Neuronal stem cell (in vitro differentiated cells): ENCODE measurements around the gene HDAC4.

Experiments used
- DNase-seq: peaks from one replicate; pipeline ENCODE4 v3.0.0-alpha.2; 2013; ENCODE audit warnings: low spot score
- H2AFZ ChIP-seq: one replicate; pipeline ENCODE4 v1.6.1; 2013; ENCODE audit warnings: mild to moderate bottlenecking, low read length, inconsistent platforms
- H2AK5ac ChIP-seq: 2 replicates; pipeline ENCODE4 v1.6.1; 2013; ENCODE audit warnings: low read depth, mild to moderate bottlenecking, inconsistent platforms, low read length, moderate library complexity, mixed read lengths
- H2BK120ac ChIP-seq: 2 replicates; pipeline ENCODE4 v1.6.1; 2013; ENCODE audit warnings: low read depth, mild to moderate bottlenecking, inconsistent platforms, low read length, moderate library complexity, mixed read lengths
- H2BK12ac ChIP-seq: one replicate; pipeline ENCODE4 v1.6.1; 2013; ENCODE audit warnings: low read length, inconsistent platforms
- H2BK15ac ChIP-seq: 2 replicates; pipeline ENCODE4 v1.6.1; 2013; ENCODE audit warnings: mild to moderate bottlenecking, low read length, inconsistent platforms, mixed read lengths
- H2BK5ac ChIP-seq: one replicate; pipeline ENCODE4 v1.6.1; 2013; ENCODE audit warnings: inconsistent platforms, mild to moderate bottlenecking, low read length, moderate library complexity
- H3K14ac ChIP-seq: one replicate; pipeline ENCODE4 v1.6.1; 2013; ENCODE audit warnings: low read length, inconsistent platforms
- H3K18ac ChIP-seq: 2 replicates; pipeline ENCODE4 v1.6.1; 2013; ENCODE audit warnings: low read length, inconsistent platforms
- H3K23ac ChIP-seq: 2 replicates; pipeline ENCODE4 v1.6.1; 2013; ENCODE audit warnings: low read depth, mild to moderate bottlenecking, mixed read lengths, low read length, inconsistent platforms; ENCODE audit not compliant: poor library complexity
- H3K27ac ChIP-seq: replicated peaks from 3 replicates; pipeline ENCODE4 v1.5.1; 2013; ENCODE audit warnings: low read length, inconsistent platforms
- H3K27me3 ChIP-seq, 3 experiments: 2 replicates each; pipeline ENCODE4 v1.6.1; 2013; ENCODE audit warnings: low read length in 3 of 3, mild to moderate bottlenecking in 2 of 3, inconsistent platforms in 1 of 3, low read depth in 1 of 3, mixed read lengths in 1 of 3, moderate library complexity in 1 of 3; ENCODE audit not compliant: control insufficient read depth in 3 of 3, insufficient read depth in 3 of 3
- H3K36me3 ChIP-seq, 2 donors: replicated peaks in 1 of 2; 2 replicates each; pipeline ENCODE4 v1.6.1; 2013; ENCODE audit warnings: low read length in 2 of 2; ENCODE audit not compliant: control insufficient read depth in 2 of 2, insufficient read depth in 2 of 2
- H3K4ac ChIP-seq: 2 replicates; pipeline ENCODE4 v1.6.1; 2013; ENCODE audit warnings: inconsistent platforms, mild to moderate bottlenecking, low read length, moderate library complexity
- H3K4me1 ChIP-seq, 2 donors: 1 replicate in 1 of 2; 2 replicates in 1 of 2; pipeline ENCODE4 v1.6.1; 2013; ENCODE audit warnings: low read length in 2 of 2, low read depth in 1 of 2; ENCODE audit not compliant: control insufficient read depth in 2 of 2, insufficient read depth in 1 of 2
- H3K4me2 ChIP-seq: one replicate; pipeline ENCODE4 v1.6.1; 2013; ENCODE audit warnings: mild to moderate bottlenecking, low read length, inconsistent platforms; ENCODE audit not compliant: insufficient read depth, poor library complexity, severe bottlenecking
- H3K4me3 ChIP-seq, 2 donors: 2 replicates each; pipeline ENCODE4 v1.5.1; 2013; ENCODE audit warnings: low read length in 2 of 2, mild to moderate bottlenecking in 2 of 2, inconsistent platforms in 1 of 2, moderate library complexity in 1 of 2
- H3K79me1 ChIP-seq: one replicate; pipeline ENCODE4 v1.6.1; 2013; ENCODE audit warnings: low read depth, mild to moderate bottlenecking, inconsistent platforms, low read length, moderate library complexity
- H3K9ac ChIP-seq: one replicate; pipeline ENCODE4 v1.6.1; 2013; ENCODE audit warnings: mild to moderate bottlenecking, low read depth, low read length, inconsistent platforms; ENCODE audit not compliant: poor library complexity
- H3K9me3 ChIP-seq, 2 donors: replicated peaks in 1 of 2; 2 replicates each; pipeline versions ENCODE3 to v1.6.1; 2013; ENCODE audit warnings: low read length in 2 of 2, mild to moderate bottlenecking in 2 of 2, inconsistent platforms in 1 of 2, low read depth in 1 of 2, mixed read lengths in 1 of 2, moderate library complexity in 1 of 2; ENCODE audit not compliant: control insufficient read depth in 2 of 2, insufficient read depth in 1 of 2
- H4K8ac ChIP-seq: one replicate; pipeline ENCODE4 v1.6.1; 2013; ENCODE audit warnings: low read depth, mild to moderate bottlenecking, inconsistent platforms, low read length, moderate library complexity
- H4K91ac ChIP-seq: one replicate; pipeline ENCODE4 v1.6.1; 2013; ENCODE audit warnings: low read length, low read depth, mild to moderate bottlenecking, inconsistent platforms; ENCODE audit not compliant: poor library complexity
- WGBS, 2 donors: extraction: QIAGEN DNeasy Blood & Tissue Kit; methylation state at CpG; one replicate each; pipeline ENCODE4 v1.1.7; 2013; ENCODE audit warnings: missing lambda C conversion rate in 2 of 2, mixed read lengths in 1 of 2; ENCODE audit not compliant: insufficient read length in 2 of 2, insufficient replicate concordance in 1 of 2; ENCODE audit errors: extremely low coverage in 2 of 2; 5-methylcytosine and 5-hydroxymethylcytosine counted together

Gene HDAC4

GRCh38 chr2:239077260-239077659 is 323.6 kb downstream of the HDAC4 start:
- Histone ChIP-seq H2BK15ac (no peak overlapping the region), H3K4me2 (no peak overlapping the region), H3K27ac (no peak overlapping the region), H2BK12ac (no peak overlapping the region), H3K18ac (no peak overlapping the region), H3K23ac (peak overlapping the region; percentile 3), H3K27me3 (no peaks in the 10 kb centered on the region), H3K9me3 (peaks cover 0 to 3% of the 10 kb centered on the region in 2 donors), H2AK5ac (no peak overlapping the region), H3K9ac (no peak overlapping the region), H4K8ac (no peak overlapping the region), H3K36me3 (peaks cover 16 to 48% of the 10 kb centered on the region in 2 donors), H3K4ac (no peak overlapping the region), H3K4me3 (no peak overlapping the region), H4K91ac (no peak overlapping the region), H3K14ac (no peak overlapping the region), H2BK5ac (no peak overlapping the region), H2BK120ac (no peak overlapping the region), H3K4me1 (no peaks in the 10 kb centered on the region), H2AFZ (no peak overlapping the region), H3K79me1 (no peaks in the 10 kb centered on the region)
- DNase-seq = no peak
- no CpG with 5 or more reads among the region's 15 CpGs for WGBS, 2 donors

- Histone ChIP-seq H3K23ac (no peak overlapping the region), H2BK15ac (no peak overlapping the region), H4K91ac (no peak overlapping the region), H3K9ac (no peak overlapping the region), H3K18ac (no peak overlapping the region), H3K4me1 (no peaks in the 10 kb centered on the region), H3K79me1 (no peaks in the 10 kb centered on the region), H3K4ac (no peak overlapping the region), H4K8ac (no peak overlapping the region), H3K27ac (no peak overlapping the region), H3K4me3 (no peak overlapping the region), H2AFZ (no peak overlapping the region), H2BK120ac (no peak overlapping the region), H3K36me3 (peaks cover 21 to 57% of the 10 kb centered on the region in 2 donors), H3K27me3 (no peaks in the 10 kb centered on the region), H2AK5ac (no peak overlapping the region), H3K9me3 (peaks cover 0 to 6% of the 10 kb centered on the region in 2 donors), H2BK12ac (no peak overlapping the region), H3K14ac (no peak overlapping the region), H2BK5ac (peak overlapping the region; percentile 30), H3K4me2 (no peak overlapping the region)
- DNase-seq = no peak
- no CpG with 5 or more reads among the region's 27 CpGs for WGBS, 2 donors
Measured at GRCh38 chr2:239075918-239076758, 324.7 kb downstream of the HDAC4 start.

- WGBS, 2 donors = no CpG with 5 or more reads among the region's 18 CpGs
- no peak overlapping the region for H3K23ac ChIP-seq
Measured at GRCh38 chr2:239073745-239074530, 326.9 kb downstream of the HDAC4 start.

GRCh38 chr2:239073270-239073669 is 327.6 kb downstream of the HDAC4 start:
- H3K27me3 ChIP-seq = no peaks in the 10 kb centered on the region
- no peak overlapping the region for H2AFZ ChIP-seq
- no peaks in the 10 kb centered on the region for H3K4me1 ChIP-seq
- no peak for DNase-seq
- H4K8ac ChIP-seq = no peak overlapping the region
- H3K4me3 ChIP-seq = no peak overlapping the region
- no peak overlapping the region for H4K91ac ChIP-seq
- no peak overlapping the region for H3K9ac ChIP-seq
- peak overlapping the region; percentile 81 for H3K23ac ChIP-seq
- H3K18ac ChIP-seq = peak overlapping the region; percentile 53
- no peak overlapping the region for H2AK5ac ChIP-seq
- no peak overlapping the region for H2BK12ac ChIP-seq
- H2BK120ac ChIP-seq = no peak overlapping the region
- H3K27ac ChIP-seq = no peak overlapping the region
- no peak overlapping the region for H3K4ac ChIP-seq
- no peak overlapping the region for H2BK15ac ChIP-seq
- no CpG with 5 or more reads among the region's 12 CpGs for WGBS, 2 donors
- H3K79me1 ChIP-seq = no peaks in the 10 kb centered on the region
- no peak overlapping the region for H2BK5ac ChIP-seq
- peaks cover 0 to 6% of the 10 kb centered on the region in 2 donors for H3K9me3 ChIP-seq
- peak overlapping the region; percentile 64 for H3K14ac ChIP-seq
- H3K4me2 ChIP-seq = no peak overlapping the region
- H3K36me3 ChIP-seq = peaks cover 14 to 52% of the 10 kb centered on the region in 2 donors

More at GRCh38 chr2:239073745-239074530, 326.9 kb downstream of the HDAC4 start:
- Histone ChIP-seq H3K4ac (no peak overlapping the region), H3K4me2 (no peak overlapping the region), H3K4me3 (peak overlapping the region in 1 of 2 donors; percentile 42), H2AFZ (no peak overlapping the region), H3K27me3 (no peaks in the 10 kb centered on the region), H2BK15ac (no peak overlapping the region), H3K4me1 (no peaks in the 10 kb centered on the region), H4K8ac (no peak overlapping the region), H2BK12ac (no peak overlapping the region), H2AK5ac (no peak overlapping the region), H4K91ac (no peak overlapping the region), H2BK5ac (no peak overlapping the region), H3K36me3 (peaks cover 14 to 53% of the 10 kb centered on the region in 2 donors), H3K18ac (peak overlapping the region; percentile 36), H3K79me1 (no peaks in the 10 kb centered on the region), H2BK120ac (no peak overlapping the region), H3K9ac (no peak overlapping the region), H3K9me3 (peaks cover 0 to 6% of the 10 kb centered on the region in 2 donors), H3K27ac (no peak overlapping the region), H3K14ac (peak overlapping the region; percentile 90)
- no peak for DNase-seq
